GM23338 (cell line): Measurements from ENCODE around the gene NEU4. TPM values are rescaled to one million over a fixed set of nuclear protein-coding genes. Genes with fewer than 3 reads are reported as not detected.

Source experiments
- ATAC-seq: fragments of 200-7000 bp; cut with Tn5 transposase; 3 replicates; pipeline ENCODE4 v1.9.1; 2020
- DNase-seq: peaks from one replicate; pipeline ENCODE4 v3.0.0-alpha.2; 2015; ENCODE audit warnings: low spot score
- H2AFZ ChIP-seq: fragments of 200-600 bp; sonication (generic); 2 replicates; pipeline ENCODE4 v1.8.0; 2016; ENCODE audit warnings: antibody characterized with exemption, mild to moderate bottlenecking, moderate library complexity
- H3F3A ChIP-seq: fragments of 200-600 bp; sonication (generic); replicated peaks from 2 replicates; pipeline ENCODE4 v1.8.0; 2017; ENCODE audit warnings: antibody characterized with exemption, mixed run types, low read depth
- H3K27ac ChIP-seq: fragments of 200-600 bp; sonication (generic); 2 replicates; pipeline ENCODE4 v1.6.1; 2016; ENCODE audit warnings: low read depth
- H3K27me3 ChIP-seq: fragments of 200-600 bp; sonication (generic); 2 replicates; pipeline ENCODE4 v1.8.0; 2016; ENCODE audit warnings: mild to moderate bottlenecking, mixed run types, moderate library complexity; ENCODE audit not compliant: insufficient read depth
- H3K36me3 ChIP-seq: fragments of 200-600 bp; sonication (generic); 2 replicates; pipeline ENCODE4 v1.8.0; 2016; ENCODE audit warnings: mild to moderate bottlenecking; ENCODE audit not compliant: insufficient read depth
- H3K4me1 ChIP-seq: fragments of 200-600 bp; sonication (generic); 2 replicates; pipeline ENCODE4 v1.8.0; 2016; ENCODE audit warnings: mild to moderate bottlenecking, moderate library complexity; ENCODE audit not compliant: insufficient read depth
- H3K4me2 ChIP-seq: fragments of 200-600 bp; sonication (generic); 2 replicates; pipeline ENCODE4 v1.7.1; 2017; ENCODE audit warnings: mixed run types
- H3K4me3 ChIP-seq: fragments of 200-600 bp; sonication (generic); 2 replicates; pipeline ENCODE4 v1.6.1; 2016; ENCODE audit warnings: mixed run types
- H3K79me2 ChIP-seq: fragments of 200-600 bp; sonication (generic); replicated peaks from 2 replicates; pipeline ENCODE4 v1.8.0; 2017; ENCODE audit warnings: mild to moderate bottlenecking; ENCODE audit not compliant: insufficient read depth
- H3K9me2 ChIP-seq: fragments of 200-600 bp; sonication (generic); 2 replicates; pipeline ENCODE4 v1.8.0; 2017; ENCODE audit not compliant: insufficient read depth
- H4K20me1 ChIP-seq: fragments of 200-600 bp; sonication (generic); replicated peaks from 2 replicates; pipeline ENCODE4 v1.8.0; 2017; ENCODE audit warnings: mild to moderate bottlenecking; ENCODE audit not compliant: insufficient read depth
- H3K27ac Mint-ChIP-seq: 2 replicates; pipeline ENCODE4 v1.8.0; 2020; ENCODE audit warnings: inconsistent platforms, mild to moderate bottlenecking, moderate library complexity, mixed read lengths
- H3K27me3 Mint-ChIP-seq: 3 replicates; pipeline ENCODE4 v1.8.0; 2022; ENCODE audit warnings: low read depth, mild to moderate bottlenecking, moderate library complexity, mixed read lengths, inconsistent platforms; ENCODE audit not compliant: insufficient read depth, poor library complexity
- H3K36me3 Mint-ChIP-seq: 3 replicates; pipeline ENCODE4 v1.8.0; 2021; ENCODE audit warnings: low read depth, mild to moderate bottlenecking, inconsistent platforms, moderate library complexity, mixed read lengths
- H3K4me1 Mint-ChIP-seq: 3 replicates; pipeline ENCODE4 v1.8.0; 2020; ENCODE audit warnings: mild to moderate bottlenecking, inconsistent platforms, mixed read lengths
- H3K4me3 Mint-ChIP-seq: 3 replicates; pipeline ENCODE4 v1.8.0; 2021; ENCODE audit warnings: moderate library complexity, mild to moderate bottlenecking, inconsistent platforms, mixed read lengths
- H3K9me3 Mint-ChIP-seq: 3 replicates; pipeline ENCODE4 v1.8.0; 2020; ENCODE audit warnings: moderate library complexity, mild to moderate bottlenecking, inconsistent platforms, mixed read lengths
- CREB1 ChIP-seq: fragments of 250-450 bp; sonication (Bioruptor Pico); IDR thresholded peaks from 2 replicates; pipeline ENCODE4 v1.5.0; 2020; ENCODE audit warnings: low read depth, mild to moderate bottlenecking, moderate library complexity
- ETS1 ChIP-seq: IDR thresholded peaks from 2 replicates; pipeline ENCODE4 v1.6.1; 2016; ENCODE audit warnings: antibody characterized with exemption
- EZH2 ChIP-seq: fragments of 200-600 bp; sonication (generic); IDR thresholded peaks from one replicate; pipeline ENCODE4 v1.8.0; 2017; ENCODE audit warnings: antibody characterized with exemption, mild to moderate bottlenecking, low read depth; ENCODE audit not compliant: unreplicated experiment
- EZH2phosphoT487 ChIP-seq: fragments of 200-600 bp; sonication (generic); IDR thresholded peaks from one replicate; pipeline ENCODE4 v1.8.1; 2018; ENCODE audit warnings: antibody characterized with exemption; ENCODE audit not compliant: unreplicated experiment
- JUNB ChIP-seq: IDR thresholded peaks from one replicate; pipeline ENCODE4 v1.6.1; 2016; ENCODE audit warnings: antibody characterized with exemption; ENCODE audit not compliant: unreplicated experiment
- NANOG ChIP-seq: IDR thresholded peaks from 2 replicates; pipeline ENCODE4 v1.6.1; 2016; ENCODE audit warnings: antibody characterized with exemption, borderline replicate concordance
- POLR2AphosphoS5 ChIP-seq: IDR thresholded peaks from 2 replicates; pipeline ENCODE4 v1.6.1; 2016; ENCODE audit warnings: antibody characterized with exemption, low read depth
- STAT1 ChIP-seq: IDR thresholded peaks from one replicate; pipeline ENCODE4 v1.6.1; 2016; ENCODE audit warnings: antibody characterized with exemption; ENCODE audit not compliant: unreplicated experiment
- ZNF114 ChIP-seq: fragments of 250-450 bp; sonication (Bioruptor Pico); IDR thresholded peaks from 2 replicates; pipeline ENCODE4 v1.5.0; 2020; ENCODE audit warnings: mild to moderate bottlenecking, moderate library complexity
- ZNF331 ChIP-seq: fragments of 250-450 bp; sonication (Bioruptor Pico); IDR thresholded peaks from 2 replicates; pipeline ENCODE4 v1.5.0; 2020; ENCODE audit warnings: low read depth, mild to moderate bottlenecking, moderate library complexity
- ZNF462 ChIP-seq: fragments of 250-450 bp; sonication (Bioruptor Pico); IDR thresholded peaks from 2 replicates; pipeline ENCODE4 v1.5.0; 2020; ENCODE audit warnings: mild to moderate bottlenecking, moderate library complexity
- polyA plus RNA-seq: library from polyadenylated mRNA; unstranded; fragments of >200 nt; fragmentation: Nextera tagmentation; extraction: Ambion mirVana; gene quantifications from 2 replicates; pipeline ENCODE4 v1.2.1, GENCODE V29; 2016
- total RNA-seq: library from RNA; depleted of rRNA; stranded (reverse); fragments of >200 nt; shearing (Covaris generic); gene quantifications from 2 replicates; pipeline ENCODE4 v1.2.3, GENCODE V29; 2014
- TF ChIP-seq, protein P1 (sequence below), 2 experiments: fragments of 200-600 bp in 1 of 2; sonication (generic) in 1 of 2; conservative IDR thresholded peaks; 2 replicates each; pipeline versions ENCODE4 v1.5.1 to v1.6.1; 2016 to 2017; ENCODE audit warnings: antibody characterized with exemption in 2 of 2, low read depth in 2 of 2, mild to moderate bottlenecking in 2 of 2, moderate library complexity in 1 of 2
- TF ChIP-seq, protein P2 (sequence below): IDR thresholded peaks from one replicate; pipeline ENCODE4 v1.6.1; 2018; ENCODE audit warnings: antibody characterized with exemption; ENCODE audit not compliant: unreplicated experiment

NEU4 gene
- total and polyA plus RNA-seq, 2 experiments from 2014 or later: 0.29 to 1.2 TPM

DNA sequence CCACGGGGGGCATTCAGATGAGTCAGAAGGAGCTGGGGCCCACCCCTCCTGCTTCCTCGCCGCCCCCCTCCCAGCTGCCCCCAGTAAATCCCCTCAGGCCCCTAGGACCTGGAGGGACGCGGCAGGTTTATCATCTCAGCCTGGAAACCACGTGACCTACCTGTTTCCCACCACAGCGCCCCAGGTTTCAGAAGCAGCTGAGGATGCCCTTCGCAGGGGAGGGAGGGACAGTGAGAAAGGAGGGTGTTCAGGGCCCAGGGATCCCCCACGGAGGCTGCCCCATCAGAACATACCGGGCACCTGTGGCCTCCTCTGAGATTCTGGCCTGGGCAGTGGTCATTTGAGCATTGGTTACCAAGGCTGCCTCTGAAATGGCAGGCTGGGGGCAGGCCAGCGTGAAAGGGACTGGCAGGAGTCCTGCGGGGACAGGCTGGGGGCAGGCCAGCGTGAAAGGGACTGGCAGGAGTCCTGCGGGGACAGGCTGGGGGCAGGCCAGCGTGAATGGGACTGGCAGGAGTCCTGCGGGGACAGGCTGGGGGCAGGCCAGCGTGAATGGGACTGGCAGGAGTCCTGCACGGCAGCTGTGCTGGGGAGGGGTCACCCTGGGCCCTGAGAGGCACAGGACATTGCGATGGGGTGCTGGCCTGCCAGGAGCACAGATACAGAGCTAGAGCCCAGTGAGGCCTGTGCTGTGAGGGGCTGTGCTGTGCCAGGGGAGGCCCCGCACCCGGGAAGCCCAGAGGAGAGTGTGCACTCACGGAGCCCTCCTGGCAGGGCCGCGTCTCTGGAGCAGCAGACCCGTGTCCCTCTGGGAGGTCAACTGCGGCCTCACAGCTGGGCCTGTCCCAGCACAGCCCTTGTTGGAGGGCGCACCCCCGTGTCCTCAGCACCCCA lies 1.6 kb downstream of the NEU4 start:
- Histone ChIP-seq H3K27me3 (no peaks in the 10 kb centered on the region), H3K4me3 (no peak overlapping the region), H3K9me2 (no peaks in the 10 kb centered on the region), H3K27ac (no peak overlapping the region), H3K4me2 (no peak overlapping the region), H3K4me1 (0 out of 2 replicates have a peak, but pooled peaks cover 6% of the 10 kb centered on the region), H3K36me3 (no peaks in the 10 kb centered on the region), H2AFZ (no peak overlapping the region), H4K20me1 (no peaks in the 10 kb centered on the region), H3F3A (peaks cover 11% of the 10 kb centered on the region; the same call in 1 of the 2 replicates), H3K79me2 (no peaks in the 10 kb centered on the region)
- no peak; the same call in 2 of the 3 replicates for ATAC-seq
- DNase-seq: no peak
- TF ChIP-seq, protein P1, sequence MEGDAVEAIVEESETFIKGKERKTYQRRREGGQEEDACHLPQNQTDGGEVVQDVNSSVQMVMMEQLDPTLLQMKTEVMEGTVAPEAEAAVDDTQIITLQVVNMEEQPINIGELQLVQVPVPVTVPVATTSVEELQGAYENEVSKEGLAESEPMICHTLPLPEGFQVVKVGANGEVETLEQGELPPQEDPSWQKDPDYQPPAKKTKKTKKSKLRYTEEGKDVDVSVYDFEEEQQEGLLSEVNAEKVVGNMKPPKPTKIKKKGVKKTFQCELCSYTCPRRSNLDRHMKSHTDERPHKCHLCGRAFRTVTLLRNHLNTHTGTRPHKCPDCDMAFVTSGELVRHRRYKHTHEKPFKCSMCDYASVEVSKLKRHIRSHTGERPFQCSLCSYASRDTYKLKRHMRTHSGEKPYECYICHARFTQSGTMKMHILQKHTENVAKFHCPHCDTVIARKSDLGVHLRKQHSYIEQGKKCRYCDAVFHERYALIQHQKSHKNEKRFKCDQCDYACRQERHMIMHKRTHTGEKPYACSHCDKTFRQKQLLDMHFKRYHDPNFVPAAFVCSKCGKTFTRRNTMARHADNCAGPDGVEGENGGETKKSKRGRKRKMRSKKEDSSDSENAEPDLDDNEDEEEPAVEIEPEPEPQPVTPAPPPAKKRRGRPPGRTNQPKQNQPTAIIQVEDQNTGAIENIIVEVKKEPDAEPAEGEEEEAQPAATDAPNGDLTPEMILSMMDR (conservative IDR thresholded peaks at IDR 0.05; ENCODE audit: low read depth in 2 of 2): no peak
- TF ChIP-seq ZNF114 (CRISPR knock-in tag) (no peak), POLR2AphosphoS5 (no peak), CREB1 (CRISPR knock-in tag) (no peak), ZNF462 (CRISPR knock-in tag) (no peak), EZH2phosphoT487 (no peak), NANOG (no peak), STAT1 (no peak), ETS1 (no peak), ZNF331 (CRISPR knock-in tag) (no peak), JUNB (no peak), EZH2 (no peak)
- TF ChIP-seq, protein P2, sequence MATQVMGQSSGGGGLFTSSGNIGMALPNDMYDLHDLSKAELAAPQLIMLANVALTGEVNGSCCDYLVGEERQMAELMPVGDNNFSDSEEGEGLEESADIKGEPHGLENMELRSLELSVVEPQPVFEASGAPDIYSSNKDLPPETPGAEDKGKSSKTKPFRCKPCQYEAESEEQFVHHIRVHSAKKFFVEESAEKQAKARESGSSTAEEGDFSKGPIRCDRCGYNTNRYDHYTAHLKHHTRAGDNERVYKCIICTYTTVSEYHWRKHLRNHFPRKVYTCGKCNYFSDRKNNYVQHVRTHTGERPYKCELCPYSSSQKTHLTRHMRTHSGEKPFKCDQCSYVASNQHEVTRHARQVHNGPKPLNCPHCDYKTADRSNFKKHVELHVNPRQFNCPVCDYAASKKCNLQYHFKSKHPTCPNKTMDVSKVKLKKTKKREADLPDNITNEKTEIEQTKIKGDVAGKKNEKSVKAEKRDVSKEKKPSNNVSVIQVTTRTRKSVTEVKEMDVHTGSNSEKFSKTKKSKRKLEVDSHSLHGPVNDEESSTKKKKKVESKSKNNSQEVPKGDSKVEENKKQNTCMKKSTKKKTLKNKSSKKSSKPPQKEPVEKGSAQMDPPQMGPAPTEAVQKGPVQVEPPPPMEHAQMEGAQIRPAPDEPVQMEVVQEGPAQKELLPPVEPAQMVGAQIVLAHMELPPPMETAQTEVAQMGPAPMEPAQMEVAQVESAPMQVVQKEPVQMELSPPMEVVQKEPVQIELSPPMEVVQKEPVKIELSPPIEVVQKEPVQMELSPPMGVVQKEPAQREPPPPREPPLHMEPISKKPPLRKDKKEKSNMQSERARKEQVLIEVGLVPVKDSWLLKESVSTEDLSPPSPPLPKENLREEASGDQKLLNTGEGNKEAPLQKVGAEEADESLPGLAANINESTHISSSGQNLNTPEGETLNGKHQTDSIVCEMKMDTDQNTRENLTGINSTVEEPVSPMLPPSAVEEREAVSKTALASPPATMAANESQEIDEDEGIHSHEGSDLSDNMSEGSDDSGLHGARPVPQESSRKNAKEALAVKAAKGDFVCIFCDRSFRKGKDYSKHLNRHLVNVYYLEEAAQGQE: no peak
- Mint-ChIP-seq H3K36me3 (no peaks in the 10 kb centered on the region; the same call in 2 of the 3 replicates), H3K27me3 (peaks cover 16% of the 10 kb centered on the region), H3K9me3 (no peaks in the 10 kb centered on the region), H3K27ac (no peak overlapping the region), H3K4me1 (peaks cover 14% of the 10 kb centered on the region), H3K4me3 (no peak overlapping the region)
